Activated CD4-positive, alpha-beta T cell treated with anti-CD3 and anti-CD28 coated beads for 36 hours (primary cell): Measurements from ENCODE around the gene MBNL1. TPM values are rescaled to one million over a fixed set of nuclear protein-coding genes. Genes with fewer than 3 reads are reported as not detected.

ENCODE experiments used
- ATAC-seq: fragments of 200-7000 bp; cut with Tn5 transposase; one replicate; pipeline ENCODE4 v1.10.0; 2021; ENCODE audit warnings: mild to moderate bottlenecking, moderate library complexity
- CTCF ChIA-PET: fragments of 350-600 bp; sonication (Branson Sonifier 250); formaldehyde crosslinking; loops from one replicate; lab custom pipeline; 2021; ENCODE audit warnings: antibody characterized with exemption; lab: Charles Lee
- POLR2A ChIA-PET: fragments of 350-600 bp; sonication (Branson Sonifier 250); formaldehyde crosslinking; loops from one replicate; lab custom pipeline; 2021; ENCODE audit warnings: antibody characterized with exemption, inconsistent platforms; lab: Charles Lee
- DNase-seq: peaks from one replicate; pipeline ENCODE4 v3.0.0-alpha.2; 2020
- H3K27ac Mint-ChIP-seq: one replicate; pipeline ENCODE4 v1.8.0; 2021; ENCODE audit warnings: mixed read lengths
- H3K27me3 Mint-ChIP-seq: one replicate; pipeline ENCODE4 v1.8.0; 2021; ENCODE audit warnings: mixed read lengths
- H3K36me3 Mint-ChIP-seq: one replicate; pipeline ENCODE4 v1.8.0; 2021; ENCODE audit warnings: low read depth, mixed read lengths
- H3K4me1 Mint-ChIP-seq: one replicate; pipeline ENCODE4 v1.8.0; 2021; ENCODE audit warnings: mixed read lengths
- H3K4me3 Mint-ChIP-seq: one replicate; pipeline ENCODE4 v1.8.0; 2021; ENCODE audit warnings: mild to moderate bottlenecking, moderate library complexity, mixed read lengths
- H3K9me3 Mint-ChIP-seq: one replicate; pipeline ENCODE4 v1.8.0; 2021; ENCODE audit warnings: low read depth, mixed read lengths
- intact Hi-C, 2 experiments: fragments of 100-400 bp; cut with DNase I in 1 of 2; cut with micrococcal nuclease in 1 of 2; formaldehyde crosslinking; loops; one replicate each; pipeline versions ENCODE4 v1.14.2 to v1.15.1; 2022 to 2024; cut with DNase I, micrococcal nuclease
- total RNA-seq, 2 experiments: library from RNA; stranded (reverse); gene quantifications; one replicate each; pipeline ENCODE4 v1.2.3, GENCODE V29; 2021

MBNL1 gene
- total RNA-seq, 2 experiments from 2014 or later = 317 to 481 TPM

DNA sequence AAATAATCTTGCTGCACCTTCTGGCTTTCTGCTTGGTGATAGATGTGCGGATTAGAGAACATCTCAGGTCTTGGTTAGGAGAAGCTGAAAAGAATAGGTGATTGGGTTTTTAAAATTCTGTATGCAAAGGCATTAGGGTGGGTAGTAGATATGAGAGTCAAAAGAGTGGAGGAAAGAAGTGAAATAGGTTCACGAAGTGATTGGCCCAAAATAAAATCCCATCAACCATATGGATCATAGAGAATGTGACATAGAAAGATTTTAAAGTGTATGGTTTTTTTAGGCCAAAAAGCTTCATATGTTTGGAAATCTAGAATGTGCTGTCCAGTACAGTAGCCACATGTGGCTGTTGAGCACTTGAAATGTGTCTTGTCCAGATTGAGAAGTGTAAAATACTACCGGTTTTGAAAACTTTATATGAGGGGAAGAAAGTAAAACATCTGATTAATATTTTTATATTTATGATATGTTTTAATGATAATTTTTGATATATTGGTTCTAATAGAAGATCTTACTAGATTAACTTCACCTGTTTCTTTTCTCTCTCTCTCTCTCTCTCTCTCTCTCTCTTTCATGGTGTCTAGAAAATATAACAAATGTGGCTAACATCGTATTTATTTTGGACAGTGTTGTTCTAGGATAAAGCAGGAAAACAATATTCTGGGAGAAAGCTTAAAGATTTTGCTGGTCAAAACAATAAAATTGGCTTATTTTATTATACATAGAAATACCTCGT lies 2.9 kb downstream of the MBNL1 start:
- Mint-ChIP-seq H3K36me3 (peaks cover 43% of the 10 kb centered on the region), H3K9me3 (no peaks in the 10 kb centered on the region), H3K4me1 (peaks cover 46% of the 10 kb centered on the region), H3K27me3 (no peaks in the 10 kb centered on the region), H3K27ac (peak overlapping the region; percentile 99), H3K4me3 (peak overlapping the region; percentile 79)
- DNase-seq = no peak
- CTCF ChIA-PET = interaction anchor here (1.0 to 1.5 kb wide), 5 partner anchors 10 to 172 kb away, joined by 3 to 6 read pairs (median 3); no protein-coding TSS in a partner anchor
- POLR2A ChIA-PET = interaction anchor here (0.7 to 1.0 kb wide), 3 partner anchors 37 to 1510 kb away, joined by 4 to 5 read pairs (median 4); no protein-coding TSS in a partner anchor
- intact Hi-C loops = loop anchor here (2.0 to 10.0 kb wide), 3 partner anchors 147 to 171 kb away; no protein-coding TSS in a partner anchor
- no peak for ATAC-seq

DNA sequence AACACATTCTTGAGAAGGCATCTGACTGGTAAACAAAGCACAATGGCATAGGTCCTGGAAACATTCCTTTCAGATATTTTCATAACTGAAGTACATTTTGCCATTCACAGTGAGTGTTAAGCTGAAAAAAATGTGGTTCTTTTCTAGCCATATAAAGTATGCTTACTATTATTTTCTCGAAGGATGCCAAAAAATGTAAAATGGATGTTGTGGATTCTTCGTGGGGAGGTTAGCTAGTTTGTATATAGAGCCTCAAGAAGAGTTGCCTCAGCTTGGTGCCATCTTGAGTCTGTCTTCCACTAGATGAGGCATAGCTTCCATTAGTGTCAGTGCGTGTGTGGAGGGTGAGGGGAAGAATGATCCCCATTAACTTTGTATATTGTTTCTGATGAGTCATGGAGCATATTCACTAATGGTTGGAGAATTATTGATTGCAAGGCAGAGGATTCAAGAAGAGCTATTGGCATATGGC lies 4.1 kb downstream of the MBNL1 start:
- Mint-ChIP-seq H3K9me3 (no peaks in the 10 kb centered on the region), H3K4me3 (peak overlapping the region; percentile 79), H3K27me3 (no peaks in the 10 kb centered on the region), H3K36me3 (peaks cover 47% of the 10 kb centered on the region), H3K27ac (peak overlapping the region; percentile 99), H3K4me1 (peaks cover 41% of the 10 kb centered on the region)
- ChIA-PET POLR2A (interaction anchor here (0.6 to 1.2 kb wide), 6 partner anchors 12 to 79 kb away, joined by 3 to 4 read pairs (median 3); no protein-coding TSS in a partner anchor), CTCF (interaction anchor here (0.7 to 2.6 kb wide), 7 partner anchors 12 to 171 kb away, joined by 3 to 9 read pairs (median 3); no protein-coding TSS in a partner anchor)
- peak; percentile 64 for DNase-seq
- ATAC-seq = peak; percentile 17
- intact Hi-C loops = loop anchor here (1.0 to 10.0 kb wide), 4 partner anchors 76 to 170 kb away; no protein-coding TSS in a partner anchor

DNA sequence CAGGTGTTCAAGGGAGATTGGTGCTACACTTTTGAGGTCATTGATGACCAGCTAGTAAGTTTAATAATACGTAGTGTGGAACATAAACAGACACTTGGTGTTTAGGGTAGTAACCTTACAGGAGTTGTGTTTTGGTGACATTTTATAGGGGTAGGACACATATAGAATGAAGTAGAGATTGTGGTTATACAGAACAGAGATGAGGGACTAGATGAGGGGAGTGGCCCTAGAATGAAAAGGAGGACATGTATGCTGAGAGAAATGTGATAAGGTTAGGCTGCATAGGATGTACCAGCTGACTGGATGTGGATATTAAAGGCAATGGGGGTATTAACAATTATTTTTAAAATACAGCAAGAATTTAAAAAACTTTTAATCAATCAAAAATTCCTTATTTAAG lies 8.0 kb downstream of the MBNL1 start:
- intact Hi-C loops = loop anchor here in 1 of 2 experiments (1.0 to 10.0 kb wide), 2 partner anchors 9 to 152 kb away; no protein-coding TSS in a partner anchor
- ATAC-seq (no peak), DNase-seq (no peak)
- POLR2A ChIA-PET = no interaction called here
- H3K4me3 Mint-ChIP-seq = peak overlapping the region; percentile 46
- H3K27ac Mint-ChIP-seq = peak overlapping the region; percentile 86
- H3K27me3 Mint-ChIP-seq = no peaks in the 10 kb centered on the region
- peaks cover 72% of the 10 kb centered on the region for H3K4me1 Mint-ChIP-seq
- CTCF ChIA-PET = interaction anchor here (0.6 to 2.7 kb wide), 10 partner anchors 8 to 303 kb away, joined by 3 to 9 read pairs (median 4); no protein-coding TSS in a partner anchor
- no peaks in the 10 kb centered on the region for H3K9me3 Mint-ChIP-seq
- peaks cover 30% of the 10 kb centered on the region for H3K36me3 Mint-ChIP-seq

DNA sequence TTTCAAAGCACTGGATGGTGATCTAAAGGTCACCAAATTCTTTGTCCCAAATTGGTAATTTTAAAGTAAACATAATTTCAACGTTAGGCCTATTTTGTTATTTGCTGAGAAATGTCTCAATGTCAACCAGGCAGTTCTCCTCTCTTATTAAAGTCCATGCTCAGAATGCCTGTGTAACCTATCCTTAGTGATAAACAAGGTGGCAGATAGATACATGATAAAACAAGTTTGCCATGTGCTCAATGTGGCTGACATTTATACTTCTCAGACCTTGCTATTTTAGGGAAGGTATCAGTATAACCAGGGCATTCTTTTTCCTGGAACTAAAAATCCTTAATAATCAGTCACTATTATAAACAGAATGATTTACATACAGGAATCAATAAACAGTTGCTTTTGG lies 8.5 kb downstream of the MBNL1 start:
- H3K27ac Mint-ChIP-seq = peak overlapping the region; percentile 64
- no peaks in the 10 kb centered on the region for H3K27me3 Mint-ChIP-seq
- H3K9me3 Mint-ChIP-seq = no peaks in the 10 kb centered on the region
- intact Hi-C loops = loop anchor here in 1 of 2 experiments (10.0 kb wide), 1 partner anchor 152 kb away; no protein-coding TSS in a partner anchor
- ATAC-seq (no peak), DNase-seq (no peak)
- ChIA-PET POLR2A (interaction anchor here (1.1 kb wide), 1 partner anchor 11 kb away, joined by 3 read pairs; no protein-coding TSS in a partner anchor), CTCF (interaction anchor here (1.1 to 2.7 kb wide), 7 partner anchors 9 to 167 kb away, joined by 3 to 9 read pairs (median 4); no protein-coding TSS in a partner anchor)
- peak overlapping the region; percentile 43 for H3K4me3 Mint-ChIP-seq
- H3K36me3 Mint-ChIP-seq = peaks cover 26% of the 10 kb centered on the region
- peaks cover 74% of the 10 kb centered on the region for H3K4me1 Mint-ChIP-seq

DNA sequence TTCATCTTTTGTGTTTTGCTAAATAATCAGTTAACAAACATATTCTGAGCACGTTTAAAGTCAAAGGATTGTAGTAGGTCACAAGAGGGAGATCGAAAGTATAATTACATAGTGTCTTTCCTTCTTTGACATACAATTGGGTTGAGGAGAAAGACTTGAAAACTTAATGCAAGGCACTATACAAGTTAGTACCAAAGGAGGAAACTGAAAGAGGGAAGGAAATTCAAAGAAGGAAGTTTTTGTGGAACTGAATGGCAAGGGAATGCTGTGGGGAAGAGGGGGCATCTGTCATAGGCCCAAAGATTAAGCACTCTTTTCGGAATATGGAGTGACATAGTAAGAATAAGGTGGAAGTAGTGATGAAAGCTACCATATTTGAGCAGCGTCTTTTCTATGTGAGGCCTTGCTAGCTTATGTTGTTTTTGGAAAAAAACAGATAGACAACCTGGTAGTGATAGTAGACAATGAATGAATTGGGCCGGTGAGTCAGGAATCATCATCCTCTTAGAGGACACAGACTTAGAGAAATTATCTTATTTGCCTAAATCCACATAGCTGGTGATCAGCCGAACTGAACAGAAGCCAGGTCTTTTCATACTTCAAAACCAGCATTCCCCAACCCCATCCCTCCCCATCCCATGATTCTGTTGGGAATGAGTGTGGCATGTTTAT lies 10.2 kb downstream of the MBNL1 start:
- intact Hi-C loops = loop anchor here in 1 of 2 experiments (1.0 to 10.0 kb wide), 2 partner anchors 9 to 154 kb away; no protein-coding TSS in a partner anchor
- peak; percentile 70 for ATAC-seq
- DNase-seq = no peak
- Mint-ChIP-seq H3K27me3 (no peaks in the 10 kb centered on the region), H3K4me3 (peak overlapping the region; percentile 67), H3K9me3 (no peaks in the 10 kb centered on the region), H3K27ac (peak overlapping the region; percentile 87), H3K36me3 (peaks cover 13% of the 10 kb centered on the region), H3K4me1 (peaks cover 75% of the 10 kb centered on the region)
- ChIA-PET CTCF (interaction anchor here (0.7 to 3.7 kb wide), 7 partner anchors 9 to 187 kb away, joined by 3 to 14 read pairs (median 5); no protein-coding TSS in a partner anchor), POLR2A (interaction anchor here (0.8 to 1.0 kb wide), 3 partner anchors 9 to 86 kb away, joined by 3 to 4 read pairs (median 4); no protein-coding TSS in a partner anchor)

DNA sequence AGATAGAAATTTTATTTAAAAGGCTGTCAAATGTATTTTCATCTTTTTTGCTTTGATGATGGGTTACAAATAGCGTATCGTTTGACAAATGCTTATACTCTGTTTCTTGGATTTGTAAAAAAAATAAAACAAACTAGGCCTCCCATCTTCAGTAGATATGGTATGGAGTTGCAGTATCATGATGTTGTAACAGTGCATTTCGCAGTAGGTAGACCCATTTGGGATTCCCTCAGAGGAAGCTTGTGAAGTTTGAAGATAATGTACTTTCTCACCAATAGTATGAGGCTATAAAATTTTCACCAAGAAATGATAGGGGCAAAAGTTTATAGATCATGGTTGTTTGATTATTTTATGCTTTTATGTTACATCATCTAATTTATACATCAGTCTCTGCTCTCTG lies 10.8 kb downstream of the MBNL1 start:
- ChIA-PET CTCF (interaction anchor here (0.7 to 3.7 kb wide), 7 partner anchors 8 to 187 kb away, joined by 3 to 14 read pairs (median 5); no protein-coding TSS in a partner anchor), POLR2A (interaction anchor here (0.8 to 1.1 kb wide), 4 partner anchors 10 to 86 kb away, joined by 3 to 4 read pairs (median 4); no protein-coding TSS in a partner anchor)
- peak overlapping the region; percentile 87 for H3K27ac Mint-ChIP-seq
- no peaks in the 10 kb centered on the region for H3K27me3 Mint-ChIP-seq
- peak; percentile 21 for ATAC-seq
- peaks cover 13% of the 10 kb centered on the region for H3K36me3 Mint-ChIP-seq
- no peak for DNase-seq
- intact Hi-C loops = loop anchor here in 1 of 2 experiments (1.0 to 10.0 kb wide), 2 partner anchors 9 to 155 kb away; no protein-coding TSS in a partner anchor
- no peaks in the 10 kb centered on the region for H3K9me3 Mint-ChIP-seq
- peaks cover 75% of the 10 kb centered on the region for H3K4me1 Mint-ChIP-seq
- peak overlapping the region; percentile 67 for H3K4me3 Mint-ChIP-seq

DNA sequence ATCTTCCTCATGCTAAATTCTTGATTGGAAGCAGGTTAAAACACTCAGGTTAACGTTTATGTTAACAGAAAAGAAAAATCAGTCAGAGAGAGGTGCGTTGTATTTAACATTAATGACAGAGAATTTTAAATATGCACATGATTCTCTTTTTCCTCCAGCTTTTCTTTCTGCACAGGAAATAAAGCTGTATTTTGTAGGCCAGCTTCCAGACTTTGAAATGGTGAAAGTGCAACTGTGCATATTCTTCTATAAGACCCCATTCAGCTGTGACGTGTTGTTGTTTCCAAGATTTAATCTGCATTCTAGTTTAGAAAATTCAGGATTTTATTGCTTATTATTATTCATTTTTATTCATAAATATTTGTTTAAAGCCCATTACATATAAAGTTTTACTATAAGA lies 11.8 kb downstream of the MBNL1 start:
- H3K36me3 Mint-ChIP-seq = peaks cover 16% of the 10 kb centered on the region
- H3K27ac Mint-ChIP-seq = peak overlapping the region; percentile 87
- no peaks in the 10 kb centered on the region for H3K9me3 Mint-ChIP-seq
- peak overlapping the region; percentile 62 for H3K4me3 Mint-ChIP-seq
- no peaks in the 10 kb centered on the region for H3K27me3 Mint-ChIP-seq
- H3K4me1 Mint-ChIP-seq = peaks cover 78% of the 10 kb centered on the region
- ChIA-PET CTCF (interaction anchor here (0.6 to 3.7 kb wide), 13 partner anchors 9 to 208 kb away, joined by 3 to 19 read pairs (median 6); no protein-coding TSS in a partner anchor), POLR2A (interaction anchor here (1.0 to 1.1 kb wide), 2 partner anchors 11 kb away, joined by 3 to 4 read pairs; no protein-coding TSS in a partner anchor)
- ATAC-seq (no peak), DNase-seq (no peak)
- intact Hi-C loops = no loop called here

DNA sequence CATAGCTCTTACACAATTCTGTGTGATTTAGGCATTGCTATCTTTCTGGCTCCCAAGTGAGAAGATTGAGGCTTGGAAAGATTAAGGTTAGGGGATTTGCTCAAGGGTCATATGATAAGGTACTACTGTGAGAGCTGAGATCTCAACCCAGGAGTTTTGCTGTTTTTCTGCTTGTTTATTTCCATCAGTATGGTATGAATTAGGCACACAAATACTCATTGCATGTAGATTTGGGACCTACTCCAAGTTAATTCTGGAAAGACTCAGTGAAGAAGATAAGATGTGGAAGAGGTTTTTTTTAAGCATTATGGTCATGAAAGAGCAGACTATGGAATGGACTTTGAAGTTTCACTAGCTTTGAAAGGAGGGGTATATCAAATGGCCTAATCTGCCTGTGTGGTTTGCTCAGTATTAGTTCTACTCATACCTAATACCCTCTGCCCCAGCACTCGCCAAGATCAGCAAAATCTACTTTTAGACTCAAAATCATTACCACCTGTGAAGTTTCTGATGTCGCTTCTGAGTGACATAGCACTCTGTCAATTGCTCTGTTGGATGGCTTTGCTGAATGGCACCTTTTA lies 12.5 kb downstream of the MBNL1 start:
- ATAC-seq = peak; percentile 27
- Mint-ChIP-seq H3K27ac (peak overlapping the region; percentile 84), H3K27me3 (no peaks in the 10 kb centered on the region), H3K9me3 (no peaks in the 10 kb centered on the region), H3K4me3 (peak overlapping the region; percentile 48), H3K4me1 (peaks cover 79% of the 10 kb centered on the region), H3K36me3 (peaks cover 16% of the 10 kb centered on the region)
- POLR2A ChIA-PET = interaction anchor here (1.0 kb wide), 1 partner anchor 11 kb away, joined by 3 read pairs; no protein-coding TSS in a partner anchor
- CTCF ChIA-PET = interaction anchor here (0.6 to 3.7 kb wide), 17 partner anchors 9 to 209 kb away, joined by 3 to 19 read pairs (median 4); no protein-coding TSS in a partner anchor
- intact Hi-C loops = no loop called here
- DNase-seq = no peak

DNA sequence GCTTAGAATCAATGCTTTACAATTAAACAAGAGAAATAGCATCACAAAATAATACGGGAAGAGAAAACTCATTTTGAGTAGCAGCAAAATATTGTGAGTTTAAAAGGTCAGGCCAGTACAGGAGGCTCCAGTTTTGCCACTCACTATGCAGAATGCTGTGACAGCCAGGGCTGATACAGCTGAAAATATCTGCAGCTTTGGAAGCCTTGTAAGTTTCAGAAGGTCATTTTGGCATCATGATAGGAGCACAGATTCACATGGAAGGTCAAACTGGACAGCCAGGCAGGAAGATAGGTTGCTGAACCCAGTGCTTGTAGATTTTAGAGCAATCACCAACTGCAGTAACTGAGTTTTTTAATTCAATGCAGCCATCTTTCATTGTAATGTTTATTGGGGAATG lies 14.1 kb downstream of the MBNL1 start:
- Mint-ChIP-seq H3K9me3 (no peaks in the 10 kb centered on the region), H3K27ac (peak overlapping the region; percentile 84), H3K36me3 (peaks cover 12% of the 10 kb centered on the region), H3K4me1 (peaks cover 77% of the 10 kb centered on the region), H3K4me3 (peak overlapping the region; percentile 44), H3K27me3 (no peaks in the 10 kb centered on the region)
- CTCF ChIA-PET = interaction anchor here (1.0 to 3.5 kb wide), 3 partner anchors 8 to 98 kb away, joined by 4 to 19 read pairs (median 5); no protein-coding TSS in a partner anchor
- intact Hi-C loops = loop anchor here in 1 of 2 experiments (2.0 kb wide), 1 partner anchor 18 kb away; no protein-coding TSS in a partner anchor
- POLR2A ChIA-PET = interaction anchor here (0.7 kb wide), 1 partner anchor 77 kb away, joined by 3 read pairs; no protein-coding TSS in a partner anchor
- DNase-seq (no peak), ATAC-seq (no peak)
